GM21723 (cell line): Measurements from ENCODE around the gene ADGRE2.
"Not testable (repeated sequence)": the region's sequence is repeated elsewhere in the genome, so short reads cannot be mapped to it uniquely, and the experiment has no call there.

Experiments
- ATAC-seq: cut with Tn5 transposase; IDR thresholded peaks from one replicate; pipeline ENCODE4 v1.9.1; 2021; ENCODE audit warnings: mild to moderate bottlenecking, moderate library complexity; ENCODE audit not compliant: unreplicated experiment

The ADGRE2 gene

DNA sequence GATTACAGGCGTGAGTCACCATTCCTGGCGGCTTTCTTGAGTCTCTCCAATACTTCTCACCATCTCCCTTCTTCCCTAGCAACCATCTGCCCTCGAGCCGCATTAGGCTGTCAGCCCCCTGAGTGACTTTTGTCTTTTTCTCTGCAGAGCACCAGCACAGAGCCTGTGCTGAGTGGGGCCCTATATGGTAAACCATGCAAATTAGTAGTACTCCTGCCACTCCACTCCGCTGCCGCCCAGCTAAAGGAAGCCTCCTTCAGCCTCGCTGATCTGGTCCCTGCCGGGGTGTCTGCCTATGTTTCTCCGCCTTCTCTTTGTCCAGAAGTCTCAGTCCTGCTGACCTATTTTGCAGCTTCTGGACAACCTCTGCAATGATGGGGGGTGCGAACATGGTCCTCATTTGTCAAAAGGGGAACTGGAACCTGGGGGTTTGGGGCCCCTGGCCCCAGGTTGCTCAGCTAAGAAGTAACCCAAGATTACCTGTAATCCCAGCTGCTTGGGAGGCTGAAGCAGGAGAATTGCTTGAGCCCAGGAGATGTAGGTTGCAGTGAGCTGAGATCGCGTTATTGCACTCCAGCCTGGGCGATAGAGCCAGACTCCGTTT, 2.4 kb upstream of the ADGRE2 start:
- ATAC-seq: not testable (repeated sequence)

DNA sequence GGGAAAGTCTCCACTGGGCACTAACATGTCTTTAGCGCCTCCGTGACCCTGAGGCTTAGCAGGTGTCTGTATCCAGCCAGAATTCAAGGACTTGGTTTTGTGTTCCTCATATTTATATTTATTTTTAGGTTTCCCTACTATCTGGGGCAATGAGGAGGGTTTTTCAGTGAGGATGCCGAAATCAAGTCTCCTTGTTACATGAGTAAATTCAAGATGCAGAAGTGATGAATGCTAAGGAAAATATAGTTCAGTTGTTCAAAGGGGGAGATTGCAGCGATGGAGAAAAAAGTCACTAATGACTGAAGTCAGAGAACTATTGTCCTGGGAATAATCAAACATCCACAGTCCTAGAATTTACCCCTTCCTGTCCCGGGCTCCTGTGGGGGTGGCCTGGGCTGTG, 791 bp upstream of the ADGRE2 start:
- ATAC-seq: no peak

DNA sequence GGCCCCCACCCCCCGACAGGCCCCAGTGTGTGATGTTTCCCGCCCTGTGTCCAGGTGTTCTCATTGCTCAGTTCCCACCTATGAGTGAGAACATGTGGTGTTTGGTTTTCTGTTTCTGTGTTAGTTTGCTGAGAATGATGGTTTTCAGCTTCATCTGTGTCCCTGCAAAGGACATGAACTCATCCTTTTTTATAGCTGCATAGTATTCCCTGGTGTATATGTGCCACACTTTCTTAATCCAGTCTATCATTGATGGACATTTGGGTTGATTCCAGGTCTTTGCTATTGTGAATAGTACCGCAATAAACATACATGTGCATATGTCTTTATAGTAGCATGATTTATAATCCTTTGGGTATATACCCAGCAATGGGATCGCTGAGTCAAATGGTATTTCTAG, 715 bp downstream of the ADGRE2 start:
- not testable (repeated sequence) for ATAC-seq

DNA sequence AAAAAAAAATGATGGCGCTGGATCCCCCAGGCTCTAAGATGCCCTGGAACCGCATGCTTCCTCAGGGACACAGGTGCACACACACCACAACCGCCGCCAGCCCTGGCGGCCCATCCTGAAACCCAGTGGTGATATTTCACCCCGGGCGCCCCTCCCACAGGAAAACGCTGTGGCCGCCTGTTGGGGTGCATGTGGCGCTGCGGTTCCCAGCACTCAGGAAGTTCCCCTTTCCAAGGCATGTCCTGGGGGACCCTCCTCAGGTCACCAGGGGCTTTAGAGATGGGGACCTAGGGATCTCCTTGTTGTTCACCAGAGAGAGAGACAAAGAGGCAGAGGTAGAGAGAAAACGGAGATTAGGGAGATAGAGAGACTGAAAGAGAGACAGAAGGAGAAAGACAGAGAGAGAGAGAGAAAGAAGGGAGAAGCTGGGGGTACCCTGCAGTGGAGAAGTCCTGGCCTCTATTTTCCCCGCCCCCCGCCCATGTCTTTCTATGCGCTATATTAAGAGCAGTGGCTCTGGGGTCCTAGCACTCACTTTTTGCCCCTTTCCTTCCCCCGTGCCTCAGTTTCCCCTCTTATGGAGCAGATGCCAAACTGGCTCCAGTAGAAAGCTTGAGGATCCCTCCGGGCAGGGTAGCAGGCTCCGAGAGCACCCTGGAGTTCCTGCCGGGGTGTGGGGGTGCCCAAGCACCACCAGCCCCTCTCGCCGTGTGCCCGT, 2.3 kb downstream of the ADGRE2 start:
- ATAC-seq: no peak

DNA sequence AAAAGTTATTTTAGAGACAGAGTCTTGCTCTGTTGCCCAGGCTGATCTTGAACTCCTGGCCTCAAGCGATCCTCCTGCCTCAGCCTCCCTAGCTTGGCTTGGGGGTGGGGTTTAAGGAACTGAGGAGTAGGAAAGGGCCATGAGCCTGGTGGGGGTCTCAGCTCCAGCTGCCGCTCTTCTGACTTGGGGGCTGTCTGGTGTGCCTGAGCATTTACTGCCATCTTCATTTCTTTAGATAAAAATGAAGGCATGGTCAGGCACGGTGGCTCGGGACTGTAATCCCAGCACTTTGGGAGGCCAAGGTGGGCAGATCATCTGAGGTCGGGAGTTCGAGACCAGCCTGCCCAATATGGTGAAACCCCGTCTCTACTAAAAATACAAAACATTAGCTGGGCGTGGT, 3.0 kb downstream of the ADGRE2 start:
- not testable (repeated sequence) for ATAC-seq

DNA sequence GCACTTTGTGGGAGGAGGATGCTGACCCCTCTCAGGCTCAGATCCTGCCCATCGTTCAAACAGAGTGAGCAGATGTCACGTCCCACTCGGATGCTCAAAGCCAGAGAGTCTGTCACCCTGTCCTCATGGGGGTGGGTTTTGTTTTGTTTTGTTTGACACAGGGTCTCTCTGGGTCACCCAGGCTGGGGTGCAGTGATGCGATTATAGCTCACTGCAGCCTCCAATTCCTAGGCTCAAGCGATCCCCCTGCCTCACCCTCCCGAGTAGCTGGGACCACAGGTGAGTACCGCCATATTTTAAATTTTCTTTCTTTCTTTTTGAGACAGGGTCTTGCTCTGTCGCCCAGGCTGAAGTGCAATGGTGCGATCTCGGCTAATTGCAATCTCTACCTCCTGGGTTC, 4.0 kb downstream of the ADGRE2 start:
- ATAC-seq: no peak

DNA sequence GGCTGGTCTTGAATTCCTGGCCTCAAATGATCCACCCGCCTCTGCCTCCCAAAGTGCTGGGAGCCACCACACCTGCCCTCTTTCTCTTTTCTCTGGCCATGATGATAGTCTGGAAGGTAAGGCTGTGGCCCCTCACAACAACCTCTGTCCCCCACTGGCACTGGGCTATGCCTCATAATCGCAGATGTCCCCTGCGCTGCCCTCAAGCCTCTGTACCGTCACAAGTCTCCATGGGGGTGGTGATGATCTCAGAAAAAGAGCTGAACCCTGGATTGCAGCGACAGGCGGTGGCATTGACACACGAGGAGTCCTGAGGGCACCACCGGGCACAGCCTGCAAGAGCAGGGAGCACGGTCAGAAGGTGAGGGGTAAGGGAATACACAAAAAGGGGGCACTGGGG, 4.6 kb downstream of the ADGRE2 start:
- not testable (repeated sequence) for ATAC-seq

DNA sequence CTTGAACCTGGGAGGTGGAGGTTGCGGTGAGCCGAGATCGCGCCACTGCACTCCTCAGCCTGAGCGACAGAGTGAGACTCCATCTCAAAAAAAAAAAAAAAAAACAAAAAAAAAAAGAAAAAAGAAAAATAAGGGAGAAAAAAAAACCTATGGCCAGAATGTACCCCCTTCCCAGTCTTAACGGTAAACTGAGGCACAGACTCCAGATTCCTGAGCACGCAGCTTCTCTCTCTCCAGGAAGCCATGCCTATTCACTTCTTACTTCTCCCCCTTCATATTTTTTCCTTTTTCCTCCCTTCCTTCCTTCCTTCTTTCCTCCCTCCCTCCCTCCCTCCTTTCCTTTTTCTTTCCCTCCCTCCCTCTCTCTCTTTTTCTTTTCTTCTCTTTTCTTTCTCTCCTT, 5.4 kb downstream of the ADGRE2 start:
- ATAC-seq: no peak

DNA sequence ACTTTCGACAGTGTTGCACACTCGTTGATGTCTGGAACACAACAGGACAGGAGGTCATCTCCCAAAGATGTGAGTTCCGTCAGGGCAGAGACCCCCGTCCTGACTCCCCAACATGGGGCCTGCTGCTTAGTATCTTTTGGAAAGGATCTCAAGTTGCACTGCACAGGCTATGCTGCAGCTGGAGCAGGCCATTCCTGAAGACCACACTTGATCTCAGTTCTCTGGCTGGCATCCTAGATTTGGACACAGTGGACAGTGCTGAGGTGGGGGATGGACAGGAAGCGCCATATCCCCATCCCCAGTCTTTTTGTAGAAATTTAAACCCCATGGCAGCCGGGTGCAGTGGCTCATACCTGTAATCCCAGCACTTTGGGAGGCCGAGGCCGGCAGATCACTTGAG, 5.9 kb downstream of the ADGRE2 start:
- ATAC-seq: no peak

DNA sequence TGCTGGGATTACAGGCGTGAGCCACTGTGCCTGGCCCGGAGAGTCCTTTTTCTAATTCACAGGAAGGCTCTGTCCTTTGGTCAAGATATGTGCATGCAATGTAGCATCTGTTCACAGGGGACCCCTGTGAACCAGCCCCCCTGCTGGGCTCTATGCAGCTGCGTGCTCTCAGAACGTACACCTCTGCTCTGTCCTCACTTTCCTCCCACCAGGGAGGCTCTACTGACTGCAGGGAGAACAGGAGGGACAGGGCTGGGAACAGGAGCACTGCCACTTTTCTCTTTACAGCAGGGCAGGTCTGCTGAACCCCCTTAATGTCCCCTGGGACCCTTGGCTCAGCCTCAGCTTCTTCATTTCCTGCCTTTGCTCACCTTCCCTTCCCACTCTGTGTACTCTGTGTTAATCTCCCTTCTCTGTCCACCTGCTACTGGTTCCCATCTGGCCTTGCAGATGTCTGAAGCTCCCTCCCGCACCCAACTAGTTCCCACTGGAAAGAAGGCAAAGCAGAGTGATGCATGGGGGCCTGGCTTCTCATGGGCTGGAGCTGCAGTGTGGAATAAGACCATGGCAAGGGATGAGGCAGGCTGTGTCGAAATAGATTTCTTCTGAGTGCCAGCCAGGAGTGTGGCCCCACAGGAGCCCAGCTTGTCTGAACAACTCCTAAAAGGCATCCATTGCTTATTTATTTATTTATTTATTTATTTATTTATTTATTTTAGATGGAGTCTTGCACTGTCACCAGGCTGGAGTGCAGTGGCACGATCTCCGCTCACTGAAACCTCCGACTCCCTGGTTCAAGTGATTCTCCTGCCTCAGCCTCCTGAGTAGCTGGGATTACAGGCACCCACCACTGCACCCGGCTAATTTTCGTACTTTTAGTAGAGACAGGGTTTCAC, 7.2 kb downstream of the ADGRE2 start:
- no peak for ATAC-seq

DNA sequence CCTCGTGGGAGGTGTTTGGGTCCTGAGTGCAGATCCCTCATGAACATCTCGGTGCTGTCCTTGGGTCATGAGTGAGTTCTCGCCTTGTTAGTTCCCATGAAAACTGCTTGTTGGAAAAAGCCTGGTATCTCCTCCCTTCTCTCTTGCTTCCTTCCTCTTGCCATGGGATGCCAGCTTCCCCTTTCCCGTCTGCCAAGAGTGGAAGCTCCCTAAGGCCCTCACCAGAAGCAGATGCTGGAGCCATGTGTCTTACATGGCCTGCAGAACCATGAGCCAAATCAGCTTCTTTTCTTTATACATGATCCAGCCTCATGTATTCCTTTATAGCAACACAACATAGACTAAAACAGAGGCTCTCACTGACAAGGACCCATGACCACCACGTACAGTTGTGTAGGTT, 8.2 kb downstream of the ADGRE2 start:
- ATAC-seq: no peak

DNA sequence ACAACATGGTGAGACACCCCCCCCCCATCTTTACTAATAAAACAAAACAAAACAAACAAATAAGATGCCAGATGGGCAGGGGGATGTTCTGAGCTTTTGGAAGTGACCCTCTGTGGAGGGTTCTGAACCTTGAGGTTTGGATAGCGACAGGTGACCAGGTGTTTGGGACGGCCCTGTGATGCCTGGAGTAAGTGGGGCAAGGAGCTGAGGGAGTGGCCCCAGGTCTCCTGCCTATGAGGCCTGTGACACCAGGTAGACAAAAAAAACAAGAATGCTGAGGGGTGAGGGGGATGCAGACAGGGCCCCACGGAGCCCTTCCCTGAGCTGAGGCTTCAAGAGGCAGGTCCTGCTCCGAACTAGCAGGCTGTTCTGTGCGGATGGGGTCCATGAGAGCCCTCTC, 9.2 kb downstream of the ADGRE2 start:
- ATAC-seq: no peak

DNA sequence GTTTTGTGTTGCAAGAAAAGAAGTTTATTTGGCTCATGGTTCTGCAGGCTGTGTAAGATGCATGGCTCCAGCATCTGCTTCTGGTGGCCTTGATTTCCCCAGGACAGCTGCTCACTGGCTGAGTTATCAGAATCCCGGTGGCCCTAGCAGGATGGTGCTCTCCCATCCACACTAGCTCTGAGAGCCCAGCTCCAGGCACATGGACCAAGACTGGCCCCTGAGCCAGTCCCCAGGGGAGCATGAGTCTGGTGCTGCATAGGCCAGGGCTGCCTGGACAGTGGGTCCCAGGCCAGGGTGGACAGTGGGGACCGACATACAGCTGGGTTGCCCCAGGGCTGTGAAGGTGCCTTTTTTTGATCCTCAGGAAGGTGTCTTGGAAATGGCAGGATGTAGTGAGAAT, 10.4 kb downstream of the ADGRE2 start:
- no peak for ATAC-seq

DNA sequence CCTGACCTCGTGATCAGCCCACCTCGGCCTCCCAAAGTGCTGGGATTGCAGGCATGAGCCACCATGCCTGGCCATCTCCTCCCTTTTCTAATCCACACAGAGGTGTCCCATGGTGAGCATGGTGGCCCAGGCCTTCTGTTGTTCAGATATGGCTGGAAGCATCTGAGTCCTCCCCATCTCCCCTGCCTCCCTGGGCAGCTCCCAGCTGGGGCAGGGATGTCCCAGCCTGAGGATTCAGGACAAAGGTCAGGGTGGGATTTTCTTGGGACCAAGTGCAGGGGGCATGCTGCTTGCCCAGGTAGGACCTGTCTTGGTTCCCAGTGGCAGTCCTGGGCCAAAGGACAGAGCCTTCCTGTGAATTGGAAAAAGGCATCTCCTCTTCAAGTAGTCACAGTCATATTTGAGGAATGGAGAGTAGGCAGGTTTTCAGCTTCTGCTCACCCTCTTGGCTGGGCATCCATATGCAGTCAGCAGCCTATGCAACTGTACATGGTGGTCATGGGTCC, 10.8 kb downstream of the ADGRE2 start:
- no peak for ATAC-seq

DNA sequence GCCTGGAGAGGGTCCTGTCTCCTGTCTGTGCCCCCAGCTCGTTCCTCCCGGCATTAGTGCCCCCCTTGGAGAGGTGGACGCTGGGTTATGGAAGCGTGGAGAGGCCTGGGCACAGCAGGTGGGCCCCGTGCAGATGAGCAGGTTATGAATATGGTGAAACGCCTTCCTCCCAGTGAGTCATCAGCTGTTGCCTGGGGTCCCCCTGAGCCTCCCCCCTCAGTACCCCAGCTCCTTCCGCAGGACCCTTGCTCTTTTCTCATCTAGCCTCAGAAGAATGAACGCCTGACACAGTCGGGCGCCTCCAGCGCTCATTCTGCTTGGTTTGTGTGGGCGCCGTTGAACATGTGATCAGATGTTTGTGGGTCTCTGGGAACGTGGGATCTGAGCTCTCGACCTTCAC, 12.5 kb downstream of the ADGRE2 start:
- ATAC-seq: not testable (repeated sequence)

DNA sequence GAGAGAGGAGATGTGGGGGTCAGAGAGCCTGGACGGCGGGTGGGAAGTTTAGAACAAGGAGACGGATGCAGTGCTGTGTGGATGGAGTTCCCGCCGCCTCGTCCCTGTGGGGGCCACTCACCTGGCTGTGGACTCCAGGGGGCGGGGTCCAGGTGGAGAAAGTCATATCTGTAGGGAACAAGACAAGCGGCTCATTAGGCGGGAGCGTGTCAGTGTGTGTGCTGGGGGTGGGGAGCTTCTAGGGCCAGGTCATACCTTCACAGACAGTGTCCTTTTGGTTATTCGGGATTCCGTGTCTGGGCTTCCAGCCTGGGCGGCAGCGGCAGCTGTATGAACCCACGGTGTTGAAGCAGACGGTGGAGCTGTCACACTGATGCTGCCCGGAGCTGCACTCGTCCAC, 13.0 kb downstream of the ADGRE2 start:
- not testable (repeated sequence) for ATAC-seq

DNA sequence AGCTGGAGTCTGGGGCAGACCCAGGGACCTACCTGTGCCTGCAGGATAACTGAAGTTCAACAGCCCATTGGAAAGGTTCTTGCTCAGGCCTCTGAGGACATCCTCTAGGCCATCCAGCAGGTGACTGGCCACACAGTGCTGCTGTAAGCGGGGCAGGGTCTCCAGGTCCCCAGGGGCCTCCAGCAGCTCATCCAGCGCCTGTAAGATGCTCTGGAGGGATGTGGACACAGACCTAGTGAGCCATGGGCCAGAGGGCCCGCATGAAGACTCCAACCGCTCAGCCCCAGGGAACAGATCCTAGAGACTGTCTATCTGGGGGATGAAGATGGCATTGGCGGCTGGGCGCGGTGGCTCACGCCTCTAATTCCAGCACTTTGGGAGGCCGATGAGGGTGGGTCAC, 14.0 kb downstream of the ADGRE2 start:
- ATAC-seq: no peak

DNA sequence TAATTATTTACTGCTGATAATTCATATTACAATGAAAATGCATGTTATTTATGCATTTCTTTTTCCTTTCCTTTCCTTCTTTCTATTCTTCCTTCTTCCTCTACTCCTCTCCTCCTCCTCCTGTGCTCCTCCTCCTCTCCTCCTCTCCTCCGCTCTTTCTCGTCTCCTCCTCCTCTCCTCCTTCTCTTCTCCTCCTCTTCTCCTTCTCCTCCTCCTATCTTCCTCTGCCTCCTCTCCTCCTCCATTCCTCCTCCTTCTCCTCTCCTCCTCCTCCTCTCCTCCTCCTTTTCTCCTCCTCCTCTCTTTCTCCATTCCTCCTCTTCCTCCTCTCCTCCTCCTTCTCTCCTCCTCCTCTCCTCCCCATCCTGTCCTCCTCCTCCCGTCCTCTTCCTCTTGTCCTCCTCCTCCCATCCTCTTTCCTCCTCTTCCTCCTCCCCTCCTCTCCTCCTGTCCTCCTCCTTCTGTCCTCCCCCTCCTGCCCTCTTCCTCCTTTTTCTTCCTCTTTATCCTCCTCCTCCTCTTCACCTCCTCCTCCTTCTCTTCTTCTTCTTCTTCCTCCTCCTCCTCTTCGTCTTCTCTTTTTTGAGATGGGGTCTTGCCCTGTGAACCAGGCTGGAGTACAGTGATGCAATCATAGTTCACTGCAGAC, 14.7 kb downstream of the ADGRE2 start:
- ATAC-seq: no peak

DNA sequence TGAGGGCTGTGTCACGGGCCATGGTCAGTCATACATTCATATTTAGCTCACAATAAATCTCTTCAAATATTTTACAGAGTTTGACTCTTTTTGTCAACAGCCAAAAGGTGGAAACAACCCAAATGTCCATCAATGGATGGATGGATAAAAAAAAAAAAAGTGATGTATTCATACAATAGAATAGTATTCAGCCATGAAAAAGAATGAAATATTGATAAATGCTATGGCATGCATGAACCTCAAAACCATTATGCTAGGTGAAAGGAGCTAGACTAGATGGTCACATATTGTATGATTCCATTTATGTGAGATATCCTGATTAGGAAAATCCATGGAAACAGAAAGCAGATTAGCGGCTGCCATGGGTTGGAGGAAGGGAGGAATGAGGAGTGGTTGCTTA, 16.2 kb downstream of the ADGRE2 start:
- no peak for ATAC-seq

DNA sequence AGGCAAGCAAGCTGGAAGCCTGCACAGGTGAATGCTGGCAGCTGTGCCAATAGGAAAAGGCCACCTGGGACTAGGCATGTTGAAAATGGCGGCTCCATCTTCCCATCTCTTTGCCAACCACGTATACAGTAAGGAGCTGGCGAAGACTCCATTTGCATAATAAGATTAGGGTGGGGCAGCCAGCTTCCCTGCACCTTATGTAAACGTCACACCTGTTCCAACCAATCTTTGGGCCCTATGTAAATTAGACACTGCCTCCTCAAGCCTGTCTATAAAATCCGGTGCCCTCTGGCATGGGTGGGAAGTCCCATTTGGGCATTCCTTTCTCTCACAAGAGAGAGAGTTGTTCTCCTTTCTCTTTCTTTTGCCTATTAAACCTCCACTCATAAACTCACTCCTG, 16.8 kb downstream of the ADGRE2 start:
- ATAC-seq: no peak

DNA sequence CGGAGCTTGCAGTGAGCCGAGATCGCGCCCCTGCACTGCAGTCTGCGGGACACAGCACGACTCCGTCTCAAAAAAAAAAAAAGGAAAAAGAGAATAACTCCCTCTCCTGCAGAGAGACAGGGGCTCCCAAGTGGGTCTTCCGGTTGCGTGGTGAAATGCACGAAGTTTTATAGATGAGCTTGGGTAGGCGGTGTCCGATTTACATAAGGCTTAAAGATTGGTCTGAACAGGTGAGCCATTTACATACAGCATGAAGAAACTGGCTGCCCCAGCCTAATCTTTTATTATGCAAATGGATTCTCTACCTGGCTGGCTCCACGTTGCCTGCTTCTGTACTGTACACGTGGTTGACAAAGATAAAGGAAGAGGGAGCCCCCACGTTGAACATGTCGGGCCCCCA, 19.5 kb downstream of the ADGRE2 start:
- no peak for ATAC-seq
